Thyroid gland (tissue), 4 donors: ENCODE measurements around the gene TMEM222. TPM values are rescaled to one million over a fixed set of nuclear protein-coding genes. Genes with fewer than 3 reads are reported as not detected.
A peak's percentile ranks its signal among the peaks of the same experiment; 100 is the strongest.

Experiments
- DNase-seq, 2 donors: peaks; one replicate each; pipeline ENCODE4 v3.0.0-alpha.2; 2019
- H3K27ac ChIP-seq, 3 donors: fragments of 200-600 bp; sonication (generic); 1 replicate in 2 of 3; 2 replicates in 1 of 3; pipeline ENCODE4 v1.5.1; 2016 to 2019; ENCODE audit warnings: mild to moderate bottlenecking in 1 of 3, moderate library complexity in 1 of 3
- H3K27me3 ChIP-seq: fragments of 200-600 bp; sonication (generic); one replicate; pipeline ENCODE4 v1.5.1; 2019
- H3K36me3 ChIP-seq, 2 donors: fragments of 200-600 bp; sonication (generic); one replicate each; pipeline ENCODE4 v1.5.1; 2016 to 2019
- H3K4me1 ChIP-seq, 2 donors: fragments of 200-600 bp; sonication (generic); one replicate each; pipeline ENCODE4 v1.5.1; 2017 to 2019
- H3K4me3 ChIP-seq, 3 donors: fragments of 200-600 bp; sonication (generic); replicated peaks in 1 of 3; 1 replicate in 2 of 3; 2 replicates in 1 of 3; pipeline ENCODE4 v1.5.1; 2016; ENCODE audit warnings: mild to moderate bottlenecking in 1 of 3
- H3K9me3 ChIP-seq: fragments of 200-600 bp; sonication (generic); one replicate; pipeline ENCODE4 v1.5.1; 2017
- POLR2A ChIP-seq, 2 donors: fragments of 450-650 bp; IDR thresholded peaks; one replicate each; pipeline ENCODE4 v1.6.1; 2017; ENCODE audit warnings: antibody characterized with exemption in 2 of 2, mild to moderate bottlenecking in 2 of 2, moderate library complexity in 1 of 2
- WGBS, 2 donors: methylation state at CpG; one replicate each; pipeline ENCODE4 v1.1.5; 2017; 5-methylcytosine and 5-hydroxymethylcytosine counted together
- intact Hi-C: fragments of 100-400 bp; cut with DNase I; formaldehyde crosslinking; loops from one replicate; pipeline ENCODE4 v1.15.1; 2023
- total RNA-seq, 4 donors: library from RNA; depleted of rRNA; stranded (reverse); fragments of >200 nt; gene quantifications; one replicate each; pipeline ENCODE4 v1.2.3, GENCODE V29; 2016
- TF ChIP-seq, protein P1 (sequence below), 6 experiments: fragments of 200-600 bp in 3 of 6; fragments of 450-650 bp in 3 of 6; sonication (generic) in 3 of 6; IDR thresholded peaks; one replicate each; pipeline ENCODE4 v1.5.1; 2016 to 2019; ENCODE audit warnings: antibody characterized with exemption in 6 of 6, mild to moderate bottlenecking in 2 of 6, inconsistent platforms in 1 of 6, moderate library complexity in 1 of 6

Gene TMEM222
- total RNA-seq, 4 donors from 2014 or later, result 22.7 to 46.0 (median 30.9) TPM

- H3K27ac ChIP-seq, result no peak overlapping the region
- intact Hi-C loops, result no loop called here
- H3K36me3 ChIP-seq, result peaks cover 0 to 24% of the 10 kb centered on the region in 2 donors
- no peaks in the 10 kb centered on the region for H3K27me3 ChIP-seq
- no peaks in the 10 kb centered on the region for H3K9me3 ChIP-seq
- no peak overlapping the region for H3K4me3 ChIP-seq
- DNase-seq, result no peak
- H3K4me1 ChIP-seq, result peaks cover 8 to 11% of the 10 kb centered on the region in 2 donors
- TF ChIP-seq, protein P1, sequence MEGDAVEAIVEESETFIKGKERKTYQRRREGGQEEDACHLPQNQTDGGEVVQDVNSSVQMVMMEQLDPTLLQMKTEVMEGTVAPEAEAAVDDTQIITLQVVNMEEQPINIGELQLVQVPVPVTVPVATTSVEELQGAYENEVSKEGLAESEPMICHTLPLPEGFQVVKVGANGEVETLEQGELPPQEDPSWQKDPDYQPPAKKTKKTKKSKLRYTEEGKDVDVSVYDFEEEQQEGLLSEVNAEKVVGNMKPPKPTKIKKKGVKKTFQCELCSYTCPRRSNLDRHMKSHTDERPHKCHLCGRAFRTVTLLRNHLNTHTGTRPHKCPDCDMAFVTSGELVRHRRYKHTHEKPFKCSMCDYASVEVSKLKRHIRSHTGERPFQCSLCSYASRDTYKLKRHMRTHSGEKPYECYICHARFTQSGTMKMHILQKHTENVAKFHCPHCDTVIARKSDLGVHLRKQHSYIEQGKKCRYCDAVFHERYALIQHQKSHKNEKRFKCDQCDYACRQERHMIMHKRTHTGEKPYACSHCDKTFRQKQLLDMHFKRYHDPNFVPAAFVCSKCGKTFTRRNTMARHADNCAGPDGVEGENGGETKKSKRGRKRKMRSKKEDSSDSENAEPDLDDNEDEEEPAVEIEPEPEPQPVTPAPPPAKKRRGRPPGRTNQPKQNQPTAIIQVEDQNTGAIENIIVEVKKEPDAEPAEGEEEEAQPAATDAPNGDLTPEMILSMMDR (IDR thresholded peaks at IDR 0.05), result no peak
- TF ChIP-seq POLR2A (IDR thresholded peaks at IDR 0.05), result no peak
- 87 to 90% methylated on average over 5 of the region's 5 CpGs for WGBS, 2 donors
Observed at GRCh38 chr1:27327964-27328363, 6.0 kb downstream of the TMEM222 start.

- intact Hi-C loops, result no loop called here
- H3K36me3 ChIP-seq, result peaks cover 10 to 40% of the 10 kb centered on the region in 2 donors
- no peak overlapping the region for H3K27ac ChIP-seq
- TF ChIP-seq, protein P1 (IDR thresholded peaks at IDR 0.05), result no peak
- no peak for DNase-seq
- H3K4me1 ChIP-seq, result no peaks in the 10 kb centered on the region
- no peaks in the 10 kb centered on the region for H3K9me3 ChIP-seq
- no peak overlapping the region for H3K4me3 ChIP-seq
- no peaks in the 10 kb centered on the region for H3K27me3 ChIP-seq
- 85 to 90% methylated on average over 8 of the region's 8 CpGs for WGBS, 2 donors
Observed at GRCh38 chr1:27330786-27331185, 8.8 kb downstream of the TMEM222 start.

DNA sequence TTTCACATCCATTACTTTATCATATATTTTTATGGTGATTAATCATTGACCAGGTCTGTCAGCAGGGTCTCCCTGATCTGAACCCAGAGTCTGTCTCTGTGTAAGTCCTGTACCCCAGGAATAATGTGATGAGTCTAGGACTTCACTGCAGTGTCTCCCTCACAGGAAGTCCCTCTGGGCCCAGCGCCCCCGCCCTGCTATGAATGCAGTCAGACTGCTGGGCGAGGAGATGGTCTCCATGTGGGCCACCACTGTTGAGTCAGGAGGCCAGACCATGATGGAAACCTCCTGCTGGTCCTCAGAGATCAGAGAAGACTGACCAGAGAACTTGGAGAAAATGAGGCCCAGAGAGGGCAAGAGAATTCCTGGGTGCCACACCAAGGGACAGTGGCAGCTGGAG lies 9.5 kb downstream of the TMEM222 start:
- TF ChIP-seq, protein P1 (IDR thresholded peaks at IDR 0.05), result no peak
- TF ChIP-seq POLR2A (IDR thresholded peaks at IDR 0.05), result no peak
- peaks cover 10 to 41% of the 10 kb centered on the region in 2 donors for H3K36me3 ChIP-seq
- H3K27me3 ChIP-seq, result no peaks in the 10 kb centered on the region
- no peak overlapping the region for H3K4me3 ChIP-seq
- H3K9me3 ChIP-seq, result no peaks in the 10 kb centered on the region
- DNase-seq, result no peak
- intact Hi-C loops, result no loop called here
- no peaks in the 10 kb centered on the region for H3K4me1 ChIP-seq
- WGBS, 2 donors, result 94 to 95% methylated on average over 3 of the region's 3 CpGs
- no peak overlapping the region for H3K27ac ChIP-seq

DNA sequence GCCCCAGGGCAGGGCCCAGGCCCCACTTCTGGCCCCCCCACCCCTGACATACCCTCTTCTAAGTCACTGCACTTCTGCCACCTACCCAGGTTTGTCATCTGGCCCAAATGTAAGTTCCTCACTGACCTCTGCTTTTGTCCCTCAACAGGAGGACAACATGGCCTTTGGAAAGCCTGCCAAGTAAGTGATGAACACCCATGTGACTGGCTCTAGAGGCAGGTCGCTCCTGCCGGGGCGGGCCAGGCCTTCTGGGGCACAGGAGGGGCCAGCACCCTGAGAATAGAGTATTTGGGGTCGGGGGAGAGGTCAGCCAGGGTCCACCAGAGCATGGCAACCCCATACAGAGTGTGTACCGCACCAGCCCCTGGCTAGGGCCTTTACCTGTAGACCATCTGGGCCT lies 10.0 kb downstream of the TMEM222 start:
- H3K36me3 ChIP-seq, result peaks cover 10 to 44% of the 10 kb centered on the region in 2 donors
- H3K27me3 ChIP-seq, result no peaks in the 10 kb centered on the region
- 92 to 100% methylated on average over 1 to 5 of the region's 5 CpGs for WGBS, 2 donors
- intact Hi-C loops, result no loop called here
- no peak for DNase-seq
- H3K4me3 ChIP-seq, result no peak overlapping the region
- no peak overlapping the region for H3K27ac ChIP-seq
- H3K4me1 ChIP-seq, result no peaks in the 10 kb centered on the region
- no peaks in the 10 kb centered on the region for H3K9me3 ChIP-seq
- TF ChIP-seq, protein P1 (IDR thresholded peaks at IDR 0.05), result no peak
- TF ChIP-seq POLR2A (IDR thresholded peaks at IDR 0.05), result no peak

- Histone ChIP-seq H3K27me3 (no peaks in the 10 kb centered on the region), H3K9me3 (no peaks in the 10 kb centered on the region), H3K4me3 (no peak overlapping the region), H3K27ac (no peak overlapping the region), H3K4me1 (no peaks in the 10 kb centered on the region), H3K36me3 (peaks cover 10 to 44% of the 10 kb centered on the region in 2 donors)
- 62 to 79% methylated on average over 7 to 11 of the region's 11 CpGs for WGBS, 2 donors
- TF ChIP-seq, protein P1 (IDR thresholded peaks at IDR 0.05), result peak; percentile 28 to 78 (median 62)
- no peak for TF ChIP-seq POLR2A (IDR thresholded peaks at IDR 0.05)
- peak in 1 of 2 donors; percentile 30 for DNase-seq
- intact Hi-C loops, result no loop called here
Observed at GRCh38 chr1:27332536-27333281, 10.7 kb downstream of the TMEM222 start.
